ENCODE results near the gene COL4A5. TPM values are rescaled to one million over a fixed set of nuclear protein-coding genes. Genes with fewer than 3 reads are reported as not detected.
A peak's percentile ranks its signal among the peaks of the same experiment; 100 is the strongest.

COL4A5 gene
- total and polyA plus RNA-seq, 3 donors from 2014 or later: 13.4 to 33.0 (median 23.8) TPM

DNA sequence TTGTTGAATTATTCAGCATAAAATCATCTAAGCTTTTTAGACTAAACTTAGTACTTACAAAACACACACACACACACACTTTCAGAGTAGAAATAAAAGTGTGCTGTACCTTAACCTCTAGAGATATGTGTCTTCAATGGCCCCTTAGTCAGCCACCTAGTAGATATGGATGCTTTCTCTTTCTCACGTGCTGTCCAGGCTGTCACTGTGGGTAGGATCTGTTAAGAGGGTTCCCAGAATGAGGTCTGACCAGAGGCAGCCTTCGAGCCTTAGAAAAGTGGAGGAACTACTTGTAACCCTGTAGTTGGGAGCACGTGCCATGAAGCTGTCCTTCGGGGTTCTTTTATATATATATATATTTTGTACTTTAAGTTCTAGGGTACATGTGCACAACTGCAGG is 117.9 kb downstream of the COL4A5 start:
- Histone ChIP-seq H3K36me3 (ENCODE audit: low read depth, missing control alignments) (no peaks in the 10 kb centered on the region), H3K4me1 (no peaks in the 10 kb centered on the region), H3K27ac (no peak overlapping the region), H3K27me3 (no peaks in the 10 kb centered on the region), H3K4me3 (no peak overlapping the region), H3K9me3 (no peaks in the 10 kb centered on the region)
- intact Hi-C loops (cut with DNase I; ENCODE audit: low total_unique reads): no loop called here
- no peak for TF ChIP-seq CTCF (IDR thresholded peaks at IDR 0.05)
- no peak for TF ChIP-seq POLR2A (IDR thresholded peaks at IDR 0.05)
- DNase-seq: no peak
- WGBS, 2 donors: 78 to 90% methylated on average over 4 of the region's 4 CpGs

DNA sequence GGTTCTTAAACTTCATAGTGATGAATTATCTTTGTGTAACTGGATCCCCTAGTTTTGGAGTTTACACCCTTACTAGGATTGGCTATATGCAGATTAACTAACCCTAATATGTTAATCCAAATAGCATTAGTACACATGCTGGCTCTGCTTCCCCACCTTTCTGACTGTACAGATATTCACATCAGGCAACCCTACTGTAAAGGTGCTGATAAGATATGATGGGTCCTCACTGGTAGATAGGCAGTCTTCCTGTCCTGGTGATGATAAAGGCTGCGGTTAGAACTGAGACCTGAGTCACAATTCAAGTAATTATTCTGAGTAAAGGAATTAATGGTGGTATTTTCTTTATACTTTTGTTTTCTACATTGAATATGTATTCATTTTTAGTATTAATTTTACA is 118.6 kb downstream of the COL4A5 start:
- H3K27me3 ChIP-seq: no peaks in the 10 kb centered on the region
- no peak overlapping the region for H3K27ac ChIP-seq
- no peaks in the 10 kb centered on the region for H3K36me3 ChIP-seq (ENCODE audit: low read depth, missing control alignments)
- no peak for DNase-seq
- H3K4me1 ChIP-seq: no peaks in the 10 kb centered on the region
- no peaks in the 10 kb centered on the region for H3K9me3 ChIP-seq
- TF ChIP-seq CTCF (IDR thresholded peaks at IDR 0.05): no peak
- TF ChIP-seq POLR2A (IDR thresholded peaks at IDR 0.05): no peak
- 90% methylated on average over 1 of the region's 1 CpG; no CpG with 5 or more reads in 1 of the 2 donors for WGBS, 2 donors
- intact Hi-C loops (cut with DNase I; ENCODE audit: low total_unique reads): no loop called here
- no peak overlapping the region for H3K4me3 ChIP-seq

GRCh38 chrX:108573136-108573535 is 133.5 kb downstream of the COL4A5 start:
- H3K27ac ChIP-seq: no peak overlapping the region
- H3K9me3 ChIP-seq: no peaks in the 10 kb centered on the region
- TF ChIP-seq POLR2A (IDR thresholded peaks at IDR 0.05) (no peak), CTCF (IDR thresholded peaks at IDR 0.05) (no peak)
- DNase-seq: no peak
- no peaks in the 10 kb centered on the region for H3K27me3 ChIP-seq
- intact Hi-C loops (cut with DNase I; ENCODE audit: low total_unique reads): no loop called here
- no peaks in the 10 kb centered on the region for H3K36me3 ChIP-seq (ENCODE audit: low read depth, missing control alignments)
- no peak overlapping the region for H3K4me3 ChIP-seq
- H3K4me1 ChIP-seq: no peaks in the 10 kb centered on the region

GRCh38 chrX:108582151-108582550 is 142.5 kb downstream of the COL4A5 start:
- Histone ChIP-seq H3K4me1 (no peaks in the 10 kb centered on the region), H3K36me3 (ENCODE audit: low read depth, missing control alignments) (no peaks in the 10 kb centered on the region), H3K9me3 (no peaks in the 10 kb centered on the region), H3K4me3 (no peak overlapping the region), H3K27me3 (no peaks in the 10 kb centered on the region), H3K27ac (no peak overlapping the region)
- TF ChIP-seq POLR2A (IDR thresholded peaks at IDR 0.05) (no peak), CTCF (IDR thresholded peaks at IDR 0.05) (no peak)
- no peak for DNase-seq
- 92 to 94% methylated on average over 1 of the region's 1 CpG for WGBS, 2 donors
- intact Hi-C loops (cut with DNase I; ENCODE audit: low total_unique reads): no loop called here

- DNase-seq: no peak
- intact Hi-C loops (cut with DNase I; ENCODE audit: low total_unique reads): no loop called here
- TF ChIP-seq CTCF (IDR thresholded peaks at IDR 0.05) (peak in 1 of 3 experiments; percentile 20), POLR2A (IDR thresholded peaks at IDR 0.05) (no peak)
- no peaks in the 10 kb centered on the region for H3K9me3 ChIP-seq
- H3K36me3 ChIP-seq (ENCODE audit: low read depth, missing control alignments): no peaks in the 10 kb centered on the region
- no peaks in the 10 kb centered on the region for H3K4me1 ChIP-seq
- WGBS, 2 donors: 86 to 96% methylated on average over 2 of the region's 2 CpGs
- H3K4me3 ChIP-seq: no peak overlapping the region
- no peak overlapping the region for H3K27ac ChIP-seq
- H3K27me3 ChIP-seq: no peaks in the 10 kb centered on the region
Measured at GRCh38 chrX:108584617-108585211, 145.1 kb downstream of the COL4A5 start.
